GM18870 (cell line): ENCODE results near the gene CCDC12.
"Not testable (repeated sequence)": the region's sequence is repeated elsewhere in the genome, so short reads cannot be mapped to it uniquely, and the experiment has no call there.

Experiments used
- ATAC-seq: cut with Tn5 transposase; IDR thresholded peaks from one replicate; pipeline ENCODE4 v1.9.1; 2021; ENCODE audit warnings: moderate library complexity; ENCODE audit not compliant: unreplicated experiment

Gene CCDC12

GRCh38 chr3:46982546-46982945, 6.0 kb upstream of the CCDC12 start:
- ATAC-seq, result no peak

- no peak for ATAC-seq
These were observed 5.5 kb upstream of the CCDC12 start for GRCh38 chr3:46981932-46982471.

GRCh38 chr3:46979958-46980497, 3.5 kb upstream of the CCDC12 start:
- ATAC-seq, result no peak

- ATAC-seq, result peak; percentile 48
These were observed 2.7 kb upstream of the CCDC12 start, which contains the start of gene NBEAL2 for GRCh38 chr3:46978985-46979944. TSS of gene NBEAL2 (plus strand) at chr3:46979666. CDS start at chr3:46979862, 196 bp downstream.

- no peak for ATAC-seq
These were observed 1.8 kb upstream of the CCDC12 start for GRCh38 chr3:46978381-46978780.

- ATAC-seq, result no peak
These were observed 1.3 kb upstream of the CCDC12 start for GRCh38 chr3:46977811-46978195.

- no peak for ATAC-seq
These were observed 1.9 kb downstream of the CCDC12 start for GRCh38 chr3:46974421-46975171.

GRCh38 chr3:46972396-46972795, 4.1 kb downstream of the CCDC12 start:
- no peak for ATAC-seq

- ATAC-seq, result no peak
These were observed 4.8 kb downstream of the CCDC12 start for GRCh38 chr3:46971742-46972141.

GRCh38 chr3:46971151-46971550, 5.4 kb downstream of the CCDC12 start:
- ATAC-seq, result no peak

- ATAC-seq, result no peak
These were observed 6.0 kb downstream of the CCDC12 start for GRCh38 chr3:46970391-46971091.

GRCh38 chr3:46968783-46969428, 7.6 kb downstream of the CCDC12 start:
- ATAC-seq, result no peak

GRCh38 chr3:46966811-46967210, 9.7 kb downstream of the CCDC12 start:
- ATAC-seq, result no peak

GRCh38 chr3:46965151-46965550, 11.4 kb downstream of the CCDC12 start:
- ATAC-seq, result no peak

GRCh38 chr3:46964038-46964590, 12.4 kb downstream of the CCDC12 start:
- ATAC-seq, result not testable (repeated sequence)

- ATAC-seq, result no peak
These were observed 13.6 kb downstream of the CCDC12 start for GRCh38 chr3:46962990-46963389.

GRCh38 chr3:46962427-46962826, 14.1 kb downstream of the CCDC12 start:
- ATAC-seq, result no peak

GRCh38 chr3:46960835-46961234, 15.7 kb downstream of the CCDC12 start:
- ATAC-seq, result no peak

- ATAC-seq, result no peak
These were observed 16.4 kb downstream of the CCDC12 start for GRCh38 chr3:46960081-46960701.

- ATAC-seq, result no peak
These were observed 17.4 kb downstream of the CCDC12 start for GRCh38 chr3:46959161-46959511.
